HepG2 (cell line): ENCODE data around the gene STN1. TPM values are rescaled to one million over a fixed set of nuclear protein-coding genes. Genes with fewer than 3 reads are reported as not detected.

Source experiments
- ATAC-seq: fragments of 200-7000 bp; cut with Tn5 transposase; 3 replicates; pipeline ENCODE4 v1.9.1; 2020; ENCODE audit warnings: mild to moderate bottlenecking, moderate library complexity
- BruUV-seq: library from RNA; stranded (reverse); fragments of 400-500 nt; replicated peaks from 2 replicates; lab custom pipeline; 2021; lab: Mats Ljungman, UMichigan
- CTCF ChIA-PET: fragments of 300-600 bp; formaldehyde crosslinking; extraction: SDS; loops from one replicate; lab custom pipeline; 2021; ENCODE audit warnings: low total read pairs, inconsistent platforms, low intra/inter-chr PET ratio; lab: Yijun Ruan, JAX
- POLR2A ChIA-PET: fragments of 350-600 bp; sonication (Branson Sonifier 250); formaldehyde crosslinking; loops from one replicate; lab custom pipeline; 2020; ENCODE audit warnings: antibody characterized with exemption, inconsistent platforms; lab: Yijun Ruan, JAX
- DNase-seq: peaks from one replicate; pipeline ENCODE4 v3.0.0-alpha.2; 2015; ENCODE audit warnings: low spot score
- FAIRE-seq: peaks from 3 replicates; lab custom pipeline; 2011; peaks lifted over from hg19 to GRCh38; lab: Jason Lieb, UNC
- H2AFZ ChIP-seq: one replicate; pipeline ENCODE4 v1.6.1; 2011; ENCODE audit warnings: low read length, inconsistent platforms
- H3K27ac ChIP-seq: fragments of 300-600 bp; 3 replicates; pipeline ENCODE4 v1.8.0; 2011; ENCODE audit warnings: mixed run types, mild to moderate bottlenecking, mixed read lengths, low read length, inconsistent platforms; ENCODE audit not compliant: insufficient read depth; ENCODE audit errors: extremely low read length
- H3K27me3 ChIP-seq, 2 experiments: fragments of 200-600 bp in 1 of 2; 2 replicates in 1 of 2; 3 replicates in 1 of 2; pipeline versions ENCODE4 v1.6.0 to v1.8.0; 2011; ENCODE audit warnings: low read length in 2 of 2, mild to moderate bottlenecking in 2 of 2, moderate library complexity in 2 of 2, inconsistent platforms in 1 of 2; ENCODE audit not compliant: insufficient read depth in 2 of 2, control insufficient read depth in 1 of 2
- H3K36me3 ChIP-seq, 2 experiments: fragments of 200-600 bp in 1 of 2; replicated peaks in 1 of 2; 2 replicates in 1 of 2; 3 replicates in 1 of 2; pipeline versions ENCODE4 v1.5.1 to v1.8.0; 2011; ENCODE audit warnings: low read length in 2 of 2, inconsistent platforms in 1 of 2; ENCODE audit not compliant: insufficient read depth in 2 of 2, control insufficient read depth in 1 of 2
- H3K4me1 ChIP-seq: 2 replicates; pipeline ENCODE4 v1.5.1; 2012; ENCODE audit warnings: low read length, inconsistent platforms; ENCODE audit not compliant: insufficient read depth
- H3K4me2 ChIP-seq: 2 replicates; pipeline ENCODE4 v1.6.0; 2011; ENCODE audit warnings: low read depth, low read length, inconsistent platforms
- H3K4me3 ChIP-seq, 3 experiments: fragments of 200-600 bp in 1 of 3; sonication (generic), shearing (Covaris generic) in 1 of 3; replicated peaks in 1 of 3; 2 replicates each; pipeline ENCODE4 v1.5.1; 2011 to 2016; ENCODE audit warnings: low read length in 3 of 3, inconsistent platforms in 2 of 3, low read depth in 2 of 3, mild to moderate bottlenecking in 2 of 3, control low read depth in 1 of 3, mixed read lengths in 1 of 3; ENCODE audit not compliant: insufficient read depth in 1 of 3
- H3K79me2 ChIP-seq: one replicate; pipeline ENCODE4 v1.6.1; 2011; ENCODE audit warnings: low read length, inconsistent platforms; ENCODE audit not compliant: insufficient read depth
- H3K9ac ChIP-seq: 2 replicates; pipeline ENCODE4 v1.6.0; 2011; ENCODE audit warnings: mild to moderate bottlenecking, low read depth, low read length, inconsistent platforms; ENCODE audit not compliant: insufficient read depth
- H3K9me3 ChIP-seq: 2 replicates; pipeline ENCODE4 v1.5.1; 2012; ENCODE audit warnings: mild to moderate bottlenecking, low read length
- H4K20me1 ChIP-seq: 2 replicates; pipeline ENCODE4 v1.6.0; 2011; ENCODE audit warnings: inconsistent platforms, mild to moderate bottlenecking, low read length, moderate library complexity; ENCODE audit not compliant: insufficient read depth
- AKAP8 ChIP-seq: sonication (generic); formaldehyde crosslinking; IDR thresholded peaks from 2 replicates; pipeline ENCODE4 v1.5.1; 2020; ENCODE audit warnings: mild to moderate bottlenecking, missing genetic modification reagents
- ELF1 ChIP-seq: sonication (generic); formaldehyde crosslinking; IDR thresholded peaks from 2 replicates; pipeline ENCODE4 v1.4.0; 2020; ENCODE audit warnings: missing genetic modification reagents
- RFX3 ChIP-seq: IDR thresholded peaks from 2 replicates; pipeline ENCODE4 v1.6.1; 2016; ENCODE audit warnings: missing biosample characterization, missing genetic modification reagents
- ZNF326 ChIP-seq: sonication (generic); formaldehyde crosslinking; IDR thresholded peaks from 2 replicates; pipeline ENCODE4 v1.4.0; 2020; ENCODE audit warnings: missing genetic modification reagents, borderline replicate concordance
- ZNF33A ChIP-seq: sonication (generic); formaldehyde crosslinking; IDR thresholded peaks from 2 replicates; pipeline ENCODE4 v1.5.1; 2020; ENCODE audit warnings: missing genetic modification reagents, mild to moderate bottlenecking, moderate library complexity, borderline replicate concordance
- ZNF543 ChIP-seq: sonication (generic); formaldehyde crosslinking; IDR thresholded peaks from 2 replicates; pipeline ENCODE4 v1.4.0; 2020; ENCODE audit warnings: mild to moderate bottlenecking, missing genetic modification reagents
- ZNF574 ChIP-seq: sonication (generic); formaldehyde crosslinking; IDR thresholded peaks from 2 replicates; pipeline ENCODE4 v1.4.0; 2020; ENCODE audit warnings: missing genetic modification reagents
- ZNF580 ChIP-seq: IDR thresholded peaks from 2 replicates; pipeline ENCODE4 v1.6.1; 2016; ENCODE audit warnings: low read depth, borderline replicate concordance
- ZNF660 ChIP-seq: sonication (generic); formaldehyde crosslinking; IDR thresholded peaks from 2 replicates; pipeline ENCODE4 v1.5.1; 2020; ENCODE audit warnings: mild to moderate bottlenecking, low read depth, missing genetic modification reagents, borderline replicate concordance
- ZSCAN12 ChIP-seq: sonication (generic); formaldehyde crosslinking; IDR thresholded peaks from 2 replicates; pipeline ENCODE4 v1.9.0; 2021; ENCODE audit warnings: mild to moderate bottlenecking, missing genetic modification reagents
- WGBS: methylation state at CpG from one replicate; pipeline ENCODE4 v1.1.6; 2017; ENCODE audit warnings: low lambda C conversion rate; 5-methylcytosine and 5-hydroxymethylcytosine counted together
- in situ Hi-C: cut with HindIII; loops from 2 replicates; pipeline ENCODE4 v1.10.0; 2017; ENCODE audit warnings: low pct_unique_long_range_greater_than_20kb; ENCODE audit not compliant: extremely low pct_ligation_motif_present
- intact Hi-C: fragments of 100-400 bp; cut with micrococcal nuclease; formaldehyde crosslinking; loops from one replicate; pipeline ENCODE4 v1.10.0; 2022; ENCODE audit not compliant: unreplicated experiment
- polyA plus RNA-seq, 8 experiments: library from polyadenylated mRNA; depleted of rRNA in 3 of 8; stranded (reverse) in 7 of 8; unstranded in 1 of 8; fragments of >200 nt; fragmentation: Illumina TruSeq in 4 of 8; extraction: Trizol in 4 of 8; gene quantifications; 2 replicates each; pipeline versions ENCODE4 v1.2.1 to v1.2.3, GENCODE V29; 2011 to 2016; ENCODE audit warnings: low read depth in 4 of 8, missing spikeins in 1 of 8, mixed read lengths in 1 of 8; ENCODE audit not compliant: insufficient read depth in 1 of 8
- total RNA-seq, 5 experiments: library from RNA; depleted of rRNA; stranded (reverse); fragments of >200 nt; fragmentation: Illumina TruSeq; extraction: Trizol; gene quantifications; 2 replicates each; pipeline ENCODE4 v1.2.3, GENCODE V29; 2016; ENCODE audit warnings: low read depth in 1 of 5
- TF ChIP-seq, protein P1 (sequence below): sonication (generic); formaldehyde crosslinking; IDR thresholded peaks from 2 replicates; pipeline ENCODE4 v1.4.0; 2020; ENCODE audit warnings: missing genetic modification reagents

The STN1 gene
- total and polyA plus RNA-seq, 2 of the 13 experiments (the other 11 are each of a cell fraction or from before 2014, with no cell fraction given) = 17.6 to 22.7 TPM

DNA sequence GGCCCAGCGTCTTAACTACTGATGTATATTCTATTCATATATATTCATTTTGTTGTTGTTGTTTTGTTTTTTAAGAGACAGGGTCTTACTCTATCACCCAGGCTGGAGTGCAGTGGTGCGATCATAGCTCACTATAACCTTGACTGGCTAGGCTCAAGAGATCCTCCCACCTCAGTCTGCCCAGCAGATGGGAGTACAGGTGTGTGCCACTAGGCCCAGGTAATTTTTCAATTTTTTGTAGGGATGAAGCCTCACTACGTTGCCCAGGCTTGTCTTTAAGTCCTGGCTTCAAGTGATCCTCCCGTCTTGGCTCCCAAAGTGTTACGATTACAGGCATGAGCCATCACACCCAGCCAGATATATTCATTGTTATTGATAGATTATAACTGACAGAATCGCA is 12.9 kb upstream of the STN1 start:
- Histone ChIP-seq H3K36me3 (no peaks in the 10 kb centered on the region), H3K9me3 (no peaks in the 10 kb centered on the region), H3K27me3 (no peaks in the 10 kb centered on the region; a peak in 1 of 5 replicates), H3K27ac (no peak overlapping the region), H4K20me1 (no peaks in the 10 kb centered on the region), H3K4me1 (peaks cover 13% of the 10 kb centered on the region), H3K9ac (no peak overlapping the region), H3K79me2 (no peaks in the 10 kb centered on the region), H3K4me3 (no peak overlapping the region), H3K4me2 (no peak overlapping the region), H2AFZ (no peak overlapping the region)
- no peak for TF ChIP-seq ZSCAN12
- TF ChIP-seq ZNF33A (CRISPR knock-in tag) = no peak
- TF ChIP-seq ZNF543 = no peak
- TF ChIP-seq ZNF580 (CRISPR knock-in tag) = no peak
- no peak for TF ChIP-seq ELF1
- no peak for TF ChIP-seq ZNF326 (CRISPR knock-in tag)
- TF ChIP-seq ZNF574 (CRISPR knock-in tag) = no peak
- no peak for TF ChIP-seq AKAP8 (CRISPR knock-in tag)
- no peak for TF ChIP-seq RFX3 (CRISPR knock-in tag)
- TF ChIP-seq, protein P1, sequence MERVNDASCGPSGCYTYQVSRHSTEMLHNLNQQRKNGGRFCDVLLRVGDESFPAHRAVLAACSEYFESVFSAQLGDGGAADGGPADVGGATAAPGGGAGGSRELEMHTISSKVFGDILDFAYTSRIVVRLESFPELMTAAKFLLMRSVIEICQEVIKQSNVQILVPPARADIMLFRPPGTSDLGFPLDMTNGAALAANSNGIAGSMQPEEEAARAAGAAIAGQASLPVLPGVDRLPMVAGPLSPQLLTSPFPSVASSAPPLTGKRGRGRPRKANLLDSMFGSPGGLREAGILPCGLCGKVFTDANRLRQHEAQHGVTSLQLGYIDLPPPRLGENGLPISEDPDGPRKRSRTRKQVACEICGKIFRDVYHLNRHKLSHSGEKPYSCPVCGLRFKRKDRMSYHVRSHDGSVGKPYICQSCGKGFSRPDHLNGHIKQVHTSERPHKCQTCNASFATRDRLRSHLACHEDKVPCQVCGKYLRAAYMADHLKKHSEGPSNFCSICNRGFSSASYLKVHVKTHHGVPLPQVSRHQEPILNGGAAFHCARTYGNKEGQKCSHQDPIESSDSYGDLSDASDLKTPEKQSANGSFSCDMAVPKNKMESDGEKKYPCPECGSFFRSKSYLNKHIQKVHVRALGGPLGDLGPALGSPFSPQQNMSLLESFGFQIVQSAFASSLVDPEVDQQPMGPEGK (CRISPR knock-in tag) = no peak
- TF ChIP-seq ZNF660 (CRISPR knock-in tag) = no peak
- WGBS = 68% methylated on average over 6 of the region's 6 CpGs
- intact Hi-C loops (no loop called here), in situ Hi-C loops (no loop called here)
- FAIRE-seq = no peak
- BruUV-seq = no TSS peak
- POLR2A ChIA-PET = no interaction called here
- CTCF ChIA-PET = no interaction called here
- no peak for DNase-seq
- no peak for ATAC-seq
